T-helper 1 cell treated with Interleukin-12 subunit alpha and Interleukin-12 subunit beta and Interleukin-4 antibody, amounts not matched to agents 30 ng/mL and 1 ng/mL, for 36 hours (primary cell): Measurements from ENCODE around the gene FILIP1L. TPM values are rescaled to one million over a fixed set of nuclear protein-coding genes. Genes with fewer than 3 reads are reported as not detected.

Experiments used
- intact Hi-C: fragments of 100-400 bp; cut with micrococcal nuclease; formaldehyde crosslinking; loops from one replicate; pipeline ENCODE4 v1.15.1; 2024
- total RNA-seq: library from RNA; stranded (reverse); gene quantifications from 2 replicates; pipeline ENCODE4 v1.2.3, GENCODE V29; 2022

FILIP1L gene
- total RNA-seq, 1 donor from 2014 or later, result 15.7 TPM

GRCh38 chr3:100019719-100020118 lies 94.6 kb downstream of the FILIP1L start:
- intact Hi-C loops, result no loop called here

GRCh38 chr3:100018806-100019205 lies 95.5 kb downstream of the FILIP1L start:
- intact Hi-C loops, result no loop called here

GRCh38 chr3:100010087-100010417 lies 104.2 kb downstream of the FILIP1L start:
- intact Hi-C loops, result no loop called here

GRCh38 chr3:100009276-100010086 lies 104.8 kb downstream of the FILIP1L start:
- intact Hi-C loops, result no loop called here

GRCh38 chr3:100008081-100008698 lies 106.1 kb downstream of the FILIP1L start:
- intact Hi-C loops, result no loop called here

- intact Hi-C loops, result loop anchor here (1.0 kb wide), 1 partner anchor 164 kb away; no protein-coding TSS in a partner anchor
These were observed 107.0 kb downstream of the FILIP1L start for GRCh38 chr3:100007313-100007712.

GRCh38 chr3:100006570-100007271 lies 107.6 kb downstream of the FILIP1L start:
- intact Hi-C loops, result loop anchor here (1.0 kb wide), 1 partner anchor 163 kb away; no protein-coding TSS in a partner anchor

- intact Hi-C loops, result no loop called here
These were observed 108.5 kb downstream of the FILIP1L start for GRCh38 chr3:100005665-100006393.

- intact Hi-C loops, result no loop called here
These were observed 109.4 kb downstream of the FILIP1L start for GRCh38 chr3:100004931-100005330.

GRCh38 chr3:100003609-100004503 lies 110.4 kb downstream of the FILIP1L start:
- intact Hi-C loops, result no loop called here

- intact Hi-C loops, result no loop called here
These were observed 111.5 kb downstream of the FILIP1L start for GRCh38 chr3:100002599-100003350.

GRCh38 chr3:100001526-100002270 lies 112.6 kb downstream of the FILIP1L start:
- intact Hi-C loops, result no loop called here

GRCh38 chr3:100001083-100001482 lies 113.2 kb downstream of the FILIP1L start:
- intact Hi-C loops, result no loop called here

GRCh38 chr3:99999536-99999935 lies 114.8 kb downstream of the FILIP1L start:
- intact Hi-C loops, result no loop called here

- intact Hi-C loops, result no loop called here
These were observed 117.0 kb downstream of the FILIP1L start for GRCh38 chr3:99997293-99997692.

- intact Hi-C loops, result no loop called here
These were observed 124.1 kb downstream of the FILIP1L start for GRCh38 chr3:99990179-99990578.

GRCh38 chr3:99984668-99985067 lies 129.6 kb downstream of the FILIP1L start:
- intact Hi-C loops, result no loop called here

- intact Hi-C loops, result no loop called here
These were observed 130.2 kb downstream of the FILIP1L start for GRCh38 chr3:99984139-99984538.

- intact Hi-C loops, result no loop called here
These were observed 131.7 kb downstream of the FILIP1L start for GRCh38 chr3:99982650-99983049.
